Activated effector memory CD4-positive, alpha-beta T cell treated with anti-CD3 and anti-CD28 coated beads, Interleukin-2, amount 50 U/mL, for 16 hours (primary cell): Measurements from ENCODE around the gene SLC1A5.
"Not testable (repeated sequence)": the region's sequence is repeated elsewhere in the genome, so short reads cannot be mapped to it uniquely, and the experiment has no call there.

Experiments used
- DNase-seq: peaks from one replicate; pipeline ENCODE4 v3.0.0-alpha.2; 2020

The SLC1A5 gene

DNA sequence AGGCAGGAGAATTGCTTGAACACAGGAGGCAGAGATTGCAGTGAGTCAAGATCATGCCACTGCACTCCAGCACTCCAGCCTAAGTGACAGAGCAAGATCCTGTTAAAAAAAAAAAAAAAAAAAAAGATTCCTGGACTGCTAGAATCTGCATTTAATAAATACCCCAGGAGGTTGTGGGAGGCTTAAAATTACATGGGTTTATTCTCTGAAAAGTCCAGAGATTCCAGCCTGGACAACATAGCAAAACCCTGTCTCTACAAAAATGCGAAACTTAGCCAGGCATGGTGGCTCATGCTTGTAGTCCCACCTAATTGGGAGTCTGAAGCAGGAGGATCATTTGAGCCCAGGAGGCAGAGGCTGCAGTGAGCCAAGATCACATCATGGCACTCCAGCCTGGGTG is 9.5 kb upstream of the SLC1A5 start:
- no peak for DNase-seq

GRCh38 chr19:46791944-46792343 is 3.5 kb upstream of the SLC1A5 start:
- peak; percentile 65 for DNase-seq

DNA sequence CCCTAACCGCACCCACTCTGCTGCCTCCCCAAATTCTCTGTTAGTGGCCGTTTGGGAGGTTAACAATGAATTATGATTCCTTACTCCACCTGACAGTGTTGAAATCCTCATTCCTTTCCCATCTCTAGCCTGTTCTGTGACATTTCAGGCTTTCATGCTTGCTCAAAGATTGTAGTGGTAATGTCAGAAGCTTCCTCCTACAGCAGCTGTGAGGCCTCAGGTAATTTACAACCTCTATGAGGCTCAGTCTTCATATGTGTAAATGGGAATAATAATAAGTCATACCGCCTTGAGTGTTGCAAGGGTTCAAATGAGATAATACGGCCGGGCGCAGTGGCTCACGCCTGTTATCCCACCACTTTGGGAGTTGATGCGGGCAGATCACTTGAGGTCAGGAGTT is 977 bp upstream of the SLC1A5 start:
- DNase-seq = no peak

- DNase-seq = no peak
Observed at GRCh38 chr19:46788968-46789338, 559 bp upstream of the SLC1A5 start.

DNA sequence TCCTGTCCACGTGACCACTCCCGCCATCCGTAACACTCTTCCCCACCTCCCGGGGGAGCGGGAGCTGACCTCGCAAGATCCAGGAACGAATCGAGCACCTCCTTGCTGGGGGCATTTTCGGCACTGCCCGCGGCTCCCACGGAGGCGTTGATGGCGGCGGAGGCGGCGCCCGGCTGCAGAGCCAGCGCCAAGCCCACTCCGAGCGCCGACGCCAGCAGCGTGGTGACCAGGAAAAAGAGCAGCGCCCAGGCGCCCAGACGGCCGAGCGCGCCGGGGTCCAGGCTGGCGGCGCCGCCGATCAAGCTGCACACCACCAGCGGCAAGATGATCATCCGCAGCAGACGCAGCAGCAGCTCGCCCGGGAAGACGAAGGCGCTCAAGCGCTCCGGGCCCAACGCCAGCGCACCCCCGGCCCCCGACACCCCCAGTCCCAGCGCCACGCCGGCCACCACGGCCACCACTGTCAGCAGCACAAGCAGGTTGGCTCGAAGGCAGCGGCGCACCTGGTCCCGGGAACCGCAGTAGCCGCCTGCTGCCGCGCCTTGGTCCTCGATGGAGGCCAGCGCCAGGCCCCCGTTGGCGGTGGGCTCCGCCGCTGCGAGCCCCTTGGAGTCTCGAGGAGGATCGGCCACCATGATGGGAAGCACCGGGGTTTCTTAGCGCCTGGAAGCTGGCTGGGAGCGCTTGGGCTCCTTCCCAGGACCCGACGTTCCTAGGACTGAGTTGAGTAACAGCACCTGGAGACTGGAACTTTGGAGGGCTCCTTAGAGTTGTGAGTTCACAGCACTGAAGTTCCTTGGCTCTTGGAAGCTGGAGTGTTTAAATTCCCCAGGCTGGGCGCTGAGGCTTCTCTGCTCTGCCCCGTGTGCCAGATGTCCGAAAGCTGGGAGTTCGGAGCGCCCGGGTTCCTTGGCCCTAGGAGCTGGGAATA is 798 bp downstream of the SLC1A5 start:
- DNase-seq = peak; percentile 80

DNA sequence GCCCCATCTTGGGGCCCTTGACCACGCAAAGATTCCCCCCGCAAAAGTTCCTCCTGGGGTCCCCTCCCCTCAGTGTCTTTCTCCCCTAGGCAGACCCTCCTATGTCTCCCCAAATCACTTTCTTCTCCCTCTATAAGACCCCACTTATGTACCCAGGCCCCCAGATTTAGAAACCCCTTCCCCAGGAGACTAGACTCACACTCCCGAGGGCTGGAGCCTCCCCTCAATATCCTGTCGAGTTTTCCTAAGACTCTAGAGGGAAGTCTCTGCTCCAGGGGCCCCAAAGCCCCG is 1.4 kb downstream of the SLC1A5 start:
- DNase-seq = no peak

DNA sequence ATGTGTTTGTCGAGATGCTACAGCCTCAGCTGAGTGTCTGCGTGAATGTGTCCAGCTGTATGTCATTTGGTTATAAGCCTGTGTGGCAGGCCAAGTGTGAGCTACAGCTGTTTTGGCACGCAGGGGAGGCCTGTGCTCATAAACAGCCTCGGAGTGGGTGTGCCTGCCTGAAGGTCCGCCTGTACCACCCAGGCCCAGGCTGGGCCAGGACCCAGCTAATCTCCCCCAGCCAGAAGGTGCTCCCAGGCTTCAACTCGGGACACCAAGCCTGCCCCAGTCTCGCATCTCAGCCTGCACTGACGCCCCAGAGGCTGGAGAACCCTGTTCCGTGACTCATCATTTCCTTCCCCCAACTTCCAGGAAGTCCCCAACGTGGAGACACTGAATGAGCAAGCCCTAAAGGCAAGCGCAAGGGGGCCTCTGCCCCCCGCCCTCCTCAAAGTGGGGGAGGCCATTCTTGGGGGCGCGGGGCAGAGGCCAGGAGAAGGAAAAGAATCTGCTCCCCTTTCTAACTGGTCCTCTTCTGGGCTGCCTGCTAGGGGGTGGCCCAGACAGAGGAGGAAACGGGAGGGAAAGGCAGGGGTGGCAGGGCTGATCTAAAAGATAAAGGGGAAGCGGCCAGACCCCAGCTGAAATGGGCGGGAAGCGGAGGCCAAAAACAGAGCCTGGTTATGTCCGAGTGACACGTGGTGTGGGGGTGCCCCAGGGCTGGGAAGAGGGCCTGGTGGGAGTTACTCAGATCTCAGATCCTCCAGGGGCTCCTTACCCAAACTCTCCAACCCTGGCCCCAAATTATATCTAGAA is 2.0 kb downstream of the SLC1A5 start:
- DNase-seq = peak; percentile 95

- no peak for DNase-seq
Observed at GRCh38 chr19:46785980-46786235, 2.5 kb downstream of the SLC1A5 start.

GRCh38 chr19:46785054-46785979 is 3.1 kb downstream of the SLC1A5 start:
- no peak for DNase-seq

GRCh38 chr19:46784262-46785053 is 3.9 kb downstream of the SLC1A5 start:
- DNase-seq = peak; percentile 90

DNA sequence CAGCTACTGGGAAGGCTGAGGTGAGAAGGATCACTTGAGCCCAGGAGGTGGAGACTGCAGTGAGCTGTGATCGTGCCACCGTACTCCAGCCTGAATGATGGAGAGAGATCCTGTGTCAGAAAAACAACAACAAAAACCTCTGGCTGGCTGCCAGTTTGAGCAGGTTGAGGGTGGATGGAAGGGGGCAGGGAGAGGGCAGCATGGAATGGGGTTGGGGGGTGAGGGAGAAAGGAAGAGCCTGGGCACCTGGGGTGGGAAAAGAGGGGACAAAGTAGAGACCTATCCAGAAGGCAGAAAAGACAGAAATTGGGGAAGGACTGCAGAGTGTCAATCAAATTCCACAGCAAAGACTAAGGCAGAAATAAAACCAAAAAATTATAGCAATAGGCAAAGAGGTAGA is 4.7 kb downstream of the SLC1A5 start:
- no peak for DNase-seq

DNA sequence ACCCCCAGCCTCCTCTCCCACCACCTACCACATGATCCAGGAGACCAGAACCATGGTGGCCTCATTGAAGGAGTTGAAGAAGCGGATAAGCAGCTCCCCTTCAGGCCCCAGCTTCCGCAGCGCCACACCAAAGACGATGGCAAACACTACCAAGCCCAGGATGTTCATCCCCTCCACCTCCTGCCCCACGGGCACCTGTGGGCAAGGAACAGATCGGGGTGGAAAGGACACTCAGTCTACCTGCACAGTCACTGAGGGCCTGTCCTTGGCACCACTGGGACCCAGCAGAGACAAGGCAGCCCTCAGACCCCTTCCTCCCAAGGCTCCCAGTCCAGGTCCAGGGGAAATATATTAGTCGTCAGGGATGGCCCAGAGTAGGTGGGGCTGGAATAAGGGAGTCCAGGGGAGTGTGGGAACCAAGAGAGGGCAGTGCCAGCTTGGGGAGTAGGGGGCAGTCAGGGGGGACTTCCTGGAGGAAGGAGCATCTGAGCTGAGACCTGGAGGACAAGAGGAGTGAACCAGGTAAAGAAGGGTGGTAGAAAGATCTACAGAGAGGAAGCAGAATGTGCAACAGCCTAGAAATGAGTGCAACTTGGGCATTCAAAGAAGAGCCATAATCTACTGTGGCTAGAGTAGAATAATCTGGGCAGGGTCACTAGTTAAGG is 5.9 kb downstream of the SLC1A5 start:
- DNase-seq = no peak

- DNase-seq = not testable (repeated sequence)
Observed at GRCh38 chr19:46777956-46778645, 10.3 kb downstream of the SLC1A5 start.

GRCh38 chr19:46776927-46777911 is 11.2 kb downstream of the SLC1A5 start:
- DNase-seq = no peak

- no peak for DNase-seq
Observed at GRCh38 chr19:46775642-46776258, 12.6 kb downstream of the SLC1A5 start.

DNA sequence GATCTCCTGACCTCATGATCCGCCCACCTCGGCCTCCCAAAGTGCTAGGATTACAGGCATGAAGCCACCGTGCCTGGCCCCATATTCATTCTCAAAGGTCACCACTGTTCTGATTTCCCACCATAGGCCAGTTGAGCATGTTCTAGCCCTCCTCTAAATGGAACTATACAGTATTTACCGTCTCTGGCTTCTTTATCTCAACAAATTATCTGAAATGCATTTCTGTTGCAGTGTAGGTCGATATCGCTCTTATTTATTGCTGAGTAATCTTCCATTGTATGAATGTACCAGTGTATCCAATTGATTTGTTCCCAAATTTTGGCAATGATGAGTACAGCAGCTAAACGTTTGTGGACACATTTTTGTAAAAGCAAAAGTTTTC is 15.4 kb downstream of the SLC1A5 start:
- DNase-seq = no peak

DNA sequence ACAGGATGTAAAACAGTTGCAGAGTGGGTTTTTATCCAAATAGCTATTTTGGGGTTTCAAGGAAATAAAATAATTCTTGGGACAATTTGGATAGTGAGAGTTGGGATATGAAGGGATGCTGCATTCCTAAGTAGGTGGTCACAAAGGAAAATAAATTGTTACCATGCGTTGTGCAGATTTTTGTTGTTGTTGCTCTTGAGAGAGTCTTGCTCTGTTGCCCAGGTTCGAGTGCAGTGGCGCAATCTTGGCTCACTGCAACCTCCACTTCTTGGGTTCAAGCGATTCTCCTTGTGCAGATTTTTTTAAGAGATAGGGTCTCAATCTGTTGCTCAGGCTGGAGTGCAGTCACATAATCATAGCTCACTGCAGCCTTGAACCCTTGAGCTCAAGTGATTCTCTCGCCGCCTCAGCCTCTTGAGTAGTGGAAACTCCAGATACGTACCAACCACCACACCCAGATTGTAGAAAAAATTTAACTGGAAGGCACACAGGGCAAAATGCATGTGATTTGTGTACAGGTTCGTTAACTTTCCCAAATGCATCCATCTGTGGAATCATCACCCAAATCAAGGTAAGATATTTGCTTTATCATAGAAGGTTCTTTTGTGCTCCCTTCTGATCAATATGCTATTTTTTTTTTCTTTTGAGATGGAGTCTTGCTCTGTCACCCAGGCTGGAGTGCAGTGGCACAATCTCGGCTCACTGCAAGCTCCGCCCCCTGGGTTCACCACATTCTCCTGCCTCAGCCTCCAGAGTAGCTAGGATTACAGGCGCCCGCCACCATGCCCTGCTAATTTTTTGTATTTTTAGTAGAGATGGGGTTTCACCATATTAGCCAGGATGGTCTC is 16.0 kb downstream of the SLC1A5 start:
- no peak for DNase-seq

DNA sequence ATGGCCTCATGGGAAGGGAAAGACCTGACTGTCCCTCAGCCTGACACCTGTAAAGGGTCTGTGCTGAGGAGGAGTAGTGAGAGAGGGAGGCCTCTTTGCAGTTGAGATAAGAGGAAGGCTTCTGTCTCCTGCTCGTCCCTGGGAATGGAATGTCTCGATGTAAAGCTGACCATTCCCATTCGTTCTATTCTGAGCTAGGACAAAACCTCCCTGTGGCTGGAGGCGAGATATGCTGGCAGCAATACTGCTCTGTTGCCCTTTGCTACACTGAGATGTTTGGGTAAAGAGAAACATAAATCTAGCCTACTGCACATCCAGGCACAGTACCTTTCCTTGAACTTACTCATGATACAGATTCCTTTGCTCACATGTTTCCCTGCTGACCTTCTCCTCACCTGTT is 19.6 kb downstream of the SLC1A5 start:
- DNase-seq = not testable (repeated sequence)
